Measurements from ENCODE around the gene UGT8.
"Not testable (repeated sequence)": the region's sequence is repeated elsewhere in the genome, so short reads cannot be mapped to it uniquely, and the experiment has no call there.

Gene UGT8

GRCh38 chr4:114598191-114599121 is at the start of gene UGT8:
Gene UGT8, plus strand, starts transcription at chr4:114598807. Its CDS starts 24,074 bp downstream, at chr4:114622881.
- peak; percentile 14 for DNase-seq

- DNase-seq = no peak
Observed at GRCh38 chr4:114549638-114550037, 49.0 kb upstream of the UGT8 start.

GRCh38 chr4:114558446-114559020 is 40.1 kb upstream of the UGT8 start:
- DNase-seq = no peak

- DNase-seq = no peak
Observed at GRCh38 chr4:114561590-114561989, 37.0 kb upstream of the UGT8 start.

- DNase-seq = no peak
Observed at GRCh38 chr4:114562176-114562904, 36.3 kb upstream of the UGT8 start.

GRCh38 chr4:114563536-114564315 is 34.9 kb upstream of the UGT8 start:
- DNase-seq = no peak

- no peak for DNase-seq
Observed at GRCh38 chr4:114577386-114577785, 21.2 kb upstream of the UGT8 start.

GRCh38 chr4:114582621-114583020 is 16.0 kb upstream of the UGT8 start:
- DNase-seq = no peak

- no peak for DNase-seq
Observed at GRCh38 chr4:114588305-114588704, 10.3 kb upstream of the UGT8 start.

GRCh38 chr4:114590360-114590759 is 8.2 kb upstream of the UGT8 start:
- not testable (repeated sequence) for DNase-seq

GRCh38 chr4:114593526-114593925 is 5.1 kb upstream of the UGT8 start:
- no peak for DNase-seq

GRCh38 chr4:114595207-114595606 is 3.4 kb upstream of the UGT8 start:
- no peak for DNase-seq

- no peak for DNase-seq
Observed at GRCh38 chr4:114595921-114596320, 2.7 kb upstream of the UGT8 start.

- DNase-seq = no peak
Observed at GRCh38 chr4:114597410-114598115, 1.0 kb upstream of the UGT8 start.

GRCh38 chr4:114599231-114599902 is 760 bp downstream of the UGT8 start:
- DNase-seq = no peak

GRCh38 chr4:114599903-114600552 is 1.4 kb downstream of the UGT8 start:
- DNase-seq = no peak

- DNase-seq = no peak
Observed at GRCh38 chr4:114600672-114601071, 2.1 kb downstream of the UGT8 start.

GRCh38 chr4:114601304-114602052 is 2.9 kb downstream of the UGT8 start:
- no peak for DNase-seq

- DNase-seq = no peak
Observed at GRCh38 chr4:114603497-114603896, 4.9 kb downstream of the UGT8 start.

- DNase-seq = no peak
Observed at GRCh38 chr4:114606245-114606644, 7.6 kb downstream of the UGT8 start.
